OCI-LY7 (cell line): ENCODE results near the gene GXYLT2. TPM values are rescaled to one million over a fixed set of nuclear protein-coding genes. Genes with fewer than 3 reads are reported as not detected.

Experiments used
- small RNA-seq: library from RNA; depleted of rRNA; stranded (forward); fragments of <200 nt; gene quantifications from one replicate; pipeline ENCODE3, GENCODE V24; 2014
- total RNA-seq, 2 experiments: library from RNA; depleted of rRNA in 1 of 2; stranded (reverse); fragments of >200 nt in 1 of 2; shearing (Covaris generic) in 1 of 2; gene quantifications; 2 replicates each; pipeline ENCODE4 v1.2.3, GENCODE V29; 2014 to 2022

Gene GXYLT2
- total RNA-seq, 2 experiments from 2014 or later: not detected

Small RNA genes lying within 50 kb of the gene (small RNA-seq; reads per million reads assigned to genes)
- not detected for gene RF00017

Other genes starting within 250 kb of the GXYLT2 start
- gene SHQ1, start 39.6 kb upstream of the GXYLT2 start, total RNA-seq (2014; rRNA removed; shearing (Covaris generic)): 19.7 and 24.3 TPM in 2 replicates
- 34.9 and 35.5 TPM in 2 replicates for gene SHQ1, start 39.6 kb upstream of the GXYLT2 start, total RNA-seq (2022)
- 52.0 and 63.5 TPM in 2 replicates for gene PPP4R2, start 108.8 kb downstream of the GXYLT2 start, total RNA-seq (2014; rRNA removed; shearing (Covaris generic))
- 86.5 and 99.5 TPM in 2 replicates for gene PPP4R2, start 108.8 kb downstream of the GXYLT2 start, total RNA-seq (2022)
- 10.5 and 11.1 TPM in 2 replicates for gene EBLN2, start 173.6 kb downstream of the GXYLT2 start, total RNA-seq (2014; rRNA removed; shearing (Covaris generic))
- gene EBLN2, start 173.6 kb downstream of the GXYLT2 start, total RNA-seq (2022): 9.3 and 9.5 TPM in 2 replicates